Activated T-cell treated with anti-CD3 and anti-CD28 coated beads, Interleukin-2, amount 50 U/mL, for 48 hours (primary cell): Measurements from ENCODE around the gene PSPH.
"Not testable (repeated sequence)": the region's sequence is repeated elsewhere in the genome, so short reads cannot be mapped to it uniquely, and the experiment has no call there.

Experiments used
- DNase-seq, 2 experiments: peaks; one replicate each; pipeline ENCODE4 v3.0.0-alpha.2; 2020

The PSPH gene

DNA sequence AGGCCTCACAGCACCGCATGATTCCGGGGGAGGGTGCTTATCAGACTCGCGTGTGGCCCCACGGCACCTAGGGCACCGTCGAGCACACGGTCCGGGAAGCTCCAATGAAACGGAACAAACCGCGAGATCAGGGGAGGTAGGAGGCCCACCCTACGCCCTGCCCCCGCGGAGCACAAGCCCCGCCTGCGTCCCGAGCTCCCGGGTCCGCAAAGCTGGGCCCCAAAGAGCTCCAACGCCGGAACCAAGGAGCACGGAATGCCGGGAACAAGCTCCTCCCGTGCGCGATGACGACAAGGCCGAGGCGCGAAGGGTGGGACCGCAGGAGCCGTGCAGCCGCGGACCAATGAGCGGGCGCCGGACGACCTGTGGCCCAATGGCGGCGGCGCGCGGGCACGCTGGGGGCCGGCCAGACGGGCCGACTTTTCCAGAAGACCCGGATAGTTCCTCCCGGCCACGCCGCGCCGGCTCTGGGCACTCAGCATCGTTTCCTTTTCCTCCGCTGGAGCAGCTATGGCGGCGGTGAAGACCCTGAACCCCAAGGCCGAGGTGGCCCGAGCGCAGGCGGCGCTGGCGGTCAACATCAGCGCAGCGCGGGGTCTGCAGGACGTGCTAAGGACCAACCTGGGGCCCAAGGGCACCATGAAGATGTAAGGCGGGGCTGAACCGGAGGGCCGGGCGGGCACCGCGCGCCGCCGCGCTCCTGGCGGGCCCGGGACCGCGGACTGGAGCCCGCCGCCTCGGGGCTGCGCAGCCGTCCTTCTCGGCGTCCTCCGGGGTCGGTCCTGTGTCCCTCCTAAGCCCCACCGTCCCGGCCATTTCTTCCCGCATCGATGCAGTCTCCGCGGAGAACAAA is at the start of gene PSPH, which contains the start of gene CCT6A:
Gene PSPH, minus strand, starts transcription at position 106 of the 853 bp plus-strand sequence. CDS start 30,232 bp downstream, outside the sequence.
Gene CCT6A, plus strand, starts transcription at position 427 of the 853 bp plus-strand sequence. Its CDS starts 84 bp downstream, at position 511.
- DNase-seq, result peak; percentile 94 to 95

DNA sequence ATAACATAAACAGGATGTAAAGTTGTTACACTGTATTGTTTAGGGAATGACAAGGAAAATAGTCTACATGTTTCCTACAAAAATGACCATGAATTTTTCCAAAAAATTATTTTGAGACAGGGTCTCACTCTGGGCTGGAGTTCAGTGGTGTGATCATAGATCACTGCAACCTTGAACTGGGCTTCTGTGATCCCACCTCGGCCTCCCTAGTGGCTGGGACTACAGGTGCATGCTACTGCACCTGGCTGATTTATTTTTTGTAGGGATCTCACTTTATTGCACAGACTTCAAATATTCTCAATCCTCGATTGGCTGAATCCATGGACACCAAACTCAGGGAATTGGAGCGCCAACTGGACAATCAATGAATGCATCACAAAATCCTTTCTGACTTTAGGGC is 48.4 kb upstream of the PSPH start:
- no peak for DNase-seq

DNA sequence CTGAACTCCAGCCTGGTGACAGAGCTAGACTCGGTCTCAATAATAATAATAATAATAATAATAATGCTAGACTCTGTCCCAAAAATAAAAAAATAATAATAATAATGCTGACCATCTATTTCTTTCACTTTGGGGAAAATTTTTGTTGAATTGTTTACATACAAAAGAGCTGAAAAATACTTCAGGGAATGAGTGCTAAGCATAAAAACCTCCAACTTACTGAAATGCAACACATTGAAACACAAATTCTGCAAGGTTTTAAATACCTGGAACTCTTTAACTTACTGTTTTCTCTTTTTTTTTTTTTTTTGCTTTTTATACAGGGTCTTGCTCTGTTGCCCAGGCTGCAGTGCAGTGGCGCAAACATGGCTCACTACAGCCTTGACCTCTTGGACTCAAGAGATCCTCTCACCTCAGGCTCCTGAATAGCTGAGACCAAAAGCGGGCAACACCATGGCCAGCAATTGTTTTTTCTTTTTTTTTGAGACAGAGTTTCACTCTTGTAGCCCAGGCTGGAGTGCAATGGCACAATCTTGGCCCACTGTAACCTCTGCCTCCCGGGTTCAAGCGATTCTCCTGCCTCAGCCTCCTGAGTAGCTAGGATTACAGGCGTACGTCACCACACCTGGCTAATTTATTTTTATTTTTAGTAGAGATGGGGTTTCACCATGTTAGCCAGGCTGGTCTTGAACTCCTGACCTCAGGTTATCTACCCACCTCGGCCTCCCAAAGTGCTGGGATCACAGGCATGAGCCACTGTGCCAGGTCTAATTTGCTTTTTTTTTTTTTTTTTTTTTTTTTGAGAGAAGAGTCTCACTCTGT is 47.2 kb upstream of the PSPH start:
- DNase-seq, result not testable (repeated sequence)

DNA sequence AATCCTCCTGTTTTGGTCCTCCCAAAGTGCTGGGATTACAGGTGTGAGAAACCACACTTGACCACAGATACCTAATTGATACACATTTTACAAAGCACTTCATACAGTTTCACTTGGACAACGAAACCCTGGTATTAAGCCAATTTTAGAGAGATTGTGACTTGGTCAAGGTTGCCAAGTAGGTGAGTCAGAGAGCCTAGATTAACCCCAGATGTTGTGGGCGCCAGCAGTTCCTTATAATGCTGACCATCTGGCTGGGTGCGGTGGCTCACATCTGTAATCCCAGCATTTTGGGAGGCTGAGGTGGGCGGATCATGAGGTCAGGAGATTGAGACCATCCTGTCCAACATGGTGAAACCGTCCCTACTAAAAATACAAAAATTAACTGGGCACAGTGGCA is 46.5 kb upstream of the PSPH start:
- DNase-seq, result no peak

DNA sequence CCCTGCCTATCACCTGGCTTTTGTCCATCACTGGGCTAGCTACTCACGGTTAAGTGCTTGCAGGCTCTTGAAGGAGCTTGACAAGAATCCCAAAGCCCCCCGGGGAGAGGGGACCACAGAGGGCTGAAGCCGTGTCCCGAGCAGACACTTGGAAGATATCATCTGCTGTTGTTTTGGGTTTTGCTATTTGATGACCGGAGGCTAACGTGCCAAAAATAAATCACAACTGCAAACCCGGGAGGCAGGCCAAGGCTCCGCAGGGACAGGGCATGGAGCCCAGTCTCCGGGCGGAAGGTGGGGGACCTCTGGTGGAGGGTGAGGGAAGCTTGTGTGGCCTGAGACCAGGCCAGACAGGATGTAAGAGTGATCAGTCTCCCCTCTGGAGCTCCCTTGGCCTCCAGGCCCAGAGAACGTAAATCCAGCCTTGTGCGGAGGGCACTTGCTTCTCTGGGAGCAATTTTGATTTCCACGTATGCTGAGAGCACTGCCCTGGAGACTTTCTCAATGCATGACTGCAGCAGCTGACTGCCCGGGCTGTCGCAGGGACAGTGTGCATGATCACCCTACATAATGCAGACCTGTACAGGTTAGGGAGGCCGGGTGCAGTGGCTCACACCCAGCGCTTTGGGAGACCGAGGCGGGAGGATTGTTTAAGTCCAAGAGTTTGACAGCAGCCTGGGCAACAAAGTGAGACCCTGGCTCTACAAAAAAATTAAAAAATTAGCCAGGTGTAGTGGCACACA is 41.7 kb upstream of the PSPH start, which contains the start of gene PHKG1:
Gene PHKG1, minus strand, starts transcription at position 164 of the 743 bp plus-strand sequence. CDS start 4,011 bp downstream, outside the sequence.
- no peak for DNase-seq

DNA sequence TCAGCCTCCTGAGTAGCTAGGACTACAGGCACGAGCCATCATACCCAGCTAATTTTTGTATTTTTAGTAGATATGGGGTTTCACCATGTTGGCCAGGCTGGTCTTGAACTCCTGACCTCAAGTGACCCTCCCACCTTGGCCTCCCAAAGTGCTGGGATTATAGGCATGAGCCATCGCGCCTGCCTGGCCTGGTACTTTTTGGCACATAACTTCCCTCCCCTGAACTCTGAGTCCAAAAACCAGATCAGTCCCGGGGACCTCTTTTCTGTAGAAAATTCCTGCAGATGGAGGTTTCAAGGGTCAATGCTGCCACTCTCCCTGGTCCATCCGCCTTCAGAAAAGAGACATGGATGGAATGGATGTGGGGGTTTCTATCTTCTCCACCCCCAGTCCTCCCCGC is 41.1 kb upstream of the PSPH start:
- not testable (repeated sequence) for DNase-seq

DNA sequence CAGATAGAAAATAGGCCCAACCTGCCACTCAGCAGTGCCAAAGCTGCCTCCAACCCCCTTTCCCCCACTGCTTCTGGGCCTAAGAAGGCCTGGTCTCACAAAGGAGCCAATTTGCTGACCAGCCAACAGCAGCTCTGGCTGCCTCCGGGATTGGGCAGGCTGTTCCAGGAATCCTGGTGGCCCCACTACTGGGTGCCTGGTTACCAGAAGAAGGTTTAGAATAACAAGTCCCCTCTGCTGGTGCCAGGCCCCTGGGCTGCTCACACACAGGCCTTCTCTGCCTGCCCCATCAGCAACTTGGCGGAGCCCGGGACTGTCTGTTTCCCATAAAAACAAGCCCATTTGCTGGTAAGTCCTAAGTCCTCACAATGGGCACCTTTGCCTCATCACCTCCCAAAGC is 40.3 kb upstream of the PSPH start:
- no peak for DNase-seq

DNA sequence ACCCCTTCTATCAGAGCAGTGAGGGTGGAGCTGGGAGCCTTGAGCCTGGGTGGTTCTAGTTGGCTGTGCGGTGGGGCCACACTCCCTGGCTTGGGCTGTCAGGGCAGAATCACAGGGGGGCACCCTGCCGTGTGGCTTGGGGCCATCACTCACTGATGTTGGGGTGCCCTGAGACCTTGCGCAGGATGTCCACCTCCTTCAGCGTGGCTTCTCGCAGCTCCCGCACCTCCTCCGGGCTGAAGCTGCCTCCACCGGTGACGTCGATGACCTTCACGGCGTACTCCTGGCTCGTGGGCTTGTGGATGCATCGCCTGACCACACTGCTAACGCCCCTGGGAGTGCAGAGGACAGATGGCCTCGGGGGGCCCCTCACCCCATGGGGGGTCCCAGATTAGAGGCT is 36.2 kb upstream of the PSPH start:
- no peak for DNase-seq

DNA sequence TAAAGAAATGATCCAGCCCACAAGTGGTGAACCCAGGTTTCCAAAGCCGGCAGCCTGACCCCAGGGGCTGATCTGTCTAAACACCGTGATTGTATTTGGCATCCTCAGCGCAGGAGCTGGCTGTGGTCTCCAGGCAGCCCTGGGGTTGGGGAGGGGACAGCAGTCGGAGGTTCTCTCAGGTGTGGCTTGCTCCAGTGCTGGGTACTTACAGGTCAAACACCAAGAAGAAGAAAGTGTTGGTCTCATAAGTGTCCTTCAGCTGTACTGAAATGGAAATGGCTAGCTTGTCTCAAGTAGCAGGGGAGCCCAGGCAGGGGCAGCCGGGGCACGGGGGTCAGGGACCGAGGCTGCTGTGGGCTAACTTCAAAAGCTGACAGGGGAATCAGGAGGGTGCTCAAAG is 35.5 kb upstream of the PSPH start:
- DNase-seq, result no peak

DNA sequence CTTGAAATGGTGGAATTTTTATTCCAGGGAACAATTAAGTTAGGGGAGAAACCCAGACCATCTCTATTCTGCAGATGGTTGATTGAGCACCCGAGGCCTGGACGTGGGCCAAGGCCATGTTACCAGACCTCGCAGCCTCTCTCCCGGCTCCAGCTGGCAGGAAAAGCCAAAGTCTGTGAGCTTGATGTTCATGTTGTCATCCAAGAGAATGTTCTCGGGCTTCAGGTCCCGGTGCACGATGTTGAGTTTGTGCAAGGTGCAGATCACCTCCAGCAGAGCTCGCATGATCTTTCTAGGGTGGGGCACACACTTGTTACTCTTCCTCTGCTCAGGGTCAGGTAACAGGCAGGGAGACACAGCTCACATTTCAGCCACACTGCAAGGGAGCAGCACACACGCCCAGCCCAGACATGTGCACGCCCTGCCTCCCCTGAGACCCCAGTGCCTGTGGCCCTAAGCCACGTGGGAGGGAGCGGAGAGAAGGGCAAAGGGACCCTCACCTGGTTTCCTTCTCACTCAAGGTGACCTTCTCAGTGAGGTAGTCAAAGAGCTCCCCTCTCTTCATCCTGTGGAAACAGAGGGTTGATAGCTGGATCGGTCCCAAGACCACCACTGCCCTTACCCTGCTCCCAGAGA is 32.0 kb upstream of the PSPH start:
- no peak for DNase-seq

DNA sequence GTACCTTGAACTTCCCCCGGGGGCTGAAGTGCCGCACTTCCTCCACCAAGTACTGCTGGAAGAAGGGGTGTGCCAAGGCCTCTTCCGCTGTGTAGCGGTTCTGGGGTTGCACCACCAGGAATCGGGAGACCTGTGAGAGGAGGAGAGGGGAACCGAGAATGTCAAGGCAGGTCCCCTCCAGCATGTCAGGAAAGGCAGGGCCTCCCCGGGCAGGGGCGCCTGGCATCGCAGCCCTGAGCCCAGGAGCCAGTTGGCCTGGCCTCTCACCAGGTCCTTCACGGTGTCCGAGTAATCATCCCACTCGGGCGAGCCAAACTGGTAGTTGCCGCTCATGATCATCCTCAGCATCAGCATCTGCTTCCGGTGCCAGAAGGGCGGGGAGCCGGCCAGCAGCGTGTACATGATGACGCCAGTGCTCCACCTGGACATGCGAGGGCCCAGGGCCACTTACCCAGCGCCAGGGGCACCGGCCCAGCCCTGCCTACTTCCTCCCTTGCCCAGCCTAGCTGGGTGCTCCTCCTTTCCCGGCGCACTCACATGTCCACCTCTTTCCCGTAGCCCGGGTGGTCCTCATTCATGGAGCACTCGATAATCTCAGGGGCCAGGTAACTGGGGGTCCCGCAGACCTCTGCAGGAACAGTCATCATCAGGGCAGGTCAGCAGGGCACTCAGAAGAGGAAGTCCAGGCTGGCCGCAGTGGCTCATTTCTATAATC is 30.5 kb upstream of the PSPH start:
- DNase-seq, result no peak

DNA sequence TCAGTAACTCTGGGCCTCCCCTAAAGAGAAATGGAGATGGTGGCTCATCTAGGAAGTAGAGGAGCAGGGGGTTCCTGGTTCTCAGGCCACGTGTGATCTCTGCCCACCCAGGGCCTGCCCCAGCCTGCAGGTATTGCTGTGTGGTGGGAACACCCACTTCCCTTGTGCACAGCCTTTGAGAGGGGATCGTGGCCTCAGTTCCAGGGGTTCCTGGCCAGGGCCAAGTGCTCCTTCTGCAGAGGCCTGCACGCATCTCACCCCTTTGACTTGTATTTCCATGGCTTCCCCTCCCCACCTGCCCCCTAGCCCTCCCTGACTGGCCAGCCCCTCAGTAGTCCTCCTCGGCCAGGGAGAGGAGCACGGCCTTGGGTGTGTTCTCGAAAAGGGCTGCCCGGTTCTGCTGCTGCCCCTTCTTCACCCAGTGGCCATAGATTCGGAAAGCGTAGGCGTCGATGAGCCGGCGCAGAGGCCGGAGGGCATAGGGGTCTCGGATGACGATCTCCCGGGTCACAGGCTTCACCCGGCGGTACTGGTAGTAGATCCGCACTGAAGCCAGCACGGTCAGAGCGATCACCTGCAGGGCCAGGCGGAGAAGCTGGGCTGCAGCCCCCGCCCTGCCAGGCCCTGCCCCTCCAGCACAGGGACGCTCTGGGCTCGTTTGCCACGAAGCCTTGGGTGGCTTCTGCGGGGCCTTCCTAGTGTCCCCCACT is 29.6 kb upstream of the PSPH start:
- DNase-seq, result not testable (repeated sequence)

DNA sequence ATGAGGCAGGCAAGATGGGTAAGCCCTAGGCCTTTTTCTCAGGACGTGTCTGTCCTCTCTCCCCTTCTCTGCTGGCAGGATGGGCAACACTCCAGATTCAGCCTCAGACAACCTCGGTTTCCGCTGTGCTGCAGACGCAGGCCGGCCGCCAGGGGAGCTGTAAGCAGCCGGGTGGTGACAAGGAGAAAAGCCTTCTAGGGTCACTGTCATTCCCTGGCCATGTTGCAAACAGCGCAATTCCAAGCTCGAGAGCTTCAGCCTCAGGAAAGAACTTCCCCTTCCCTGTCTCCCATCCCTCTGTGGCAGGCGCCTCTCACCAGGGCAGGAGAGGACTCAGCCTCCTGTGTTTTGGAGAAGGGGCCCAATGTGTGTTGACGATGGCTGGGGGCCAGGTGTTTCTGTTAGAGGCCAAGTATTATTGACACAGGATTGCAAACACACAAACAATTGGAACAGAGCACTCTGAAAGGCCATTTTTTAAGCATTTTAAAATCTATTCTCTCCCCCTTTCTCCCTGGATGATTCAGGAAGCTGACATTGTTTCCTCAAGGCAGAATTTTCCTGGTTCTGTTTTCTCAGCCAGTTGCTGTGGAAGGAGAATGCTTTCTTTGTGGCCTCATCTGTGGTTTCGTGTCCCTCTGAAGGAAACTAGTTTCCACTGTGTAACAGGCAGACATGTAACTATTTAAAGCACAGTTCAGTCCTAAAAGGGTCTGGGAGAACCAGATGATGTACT is 28.4 kb upstream of the PSPH start:
- DNase-seq, result no peak

DNA sequence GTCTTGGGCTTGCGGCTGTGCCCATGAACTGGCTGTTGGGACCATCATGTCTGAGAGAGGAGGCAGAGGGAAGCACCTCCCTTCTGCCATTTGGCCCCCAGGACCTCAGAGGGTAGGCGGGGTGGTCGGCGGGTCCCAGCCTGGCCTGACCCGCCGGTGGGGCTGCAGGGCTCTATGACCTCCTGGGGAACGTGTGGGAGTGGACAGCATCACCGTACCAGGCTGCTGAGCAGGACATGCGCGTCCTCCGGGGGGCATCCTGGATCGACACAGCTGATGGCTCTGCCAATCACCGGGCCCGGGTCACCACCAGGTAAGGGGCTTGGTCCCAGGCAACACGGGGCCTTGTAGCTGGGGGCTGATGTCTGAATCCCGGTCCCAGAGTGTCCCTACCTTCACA is 27.0 kb upstream of the PSPH start:
- DNase-seq, result no peak

DNA sequence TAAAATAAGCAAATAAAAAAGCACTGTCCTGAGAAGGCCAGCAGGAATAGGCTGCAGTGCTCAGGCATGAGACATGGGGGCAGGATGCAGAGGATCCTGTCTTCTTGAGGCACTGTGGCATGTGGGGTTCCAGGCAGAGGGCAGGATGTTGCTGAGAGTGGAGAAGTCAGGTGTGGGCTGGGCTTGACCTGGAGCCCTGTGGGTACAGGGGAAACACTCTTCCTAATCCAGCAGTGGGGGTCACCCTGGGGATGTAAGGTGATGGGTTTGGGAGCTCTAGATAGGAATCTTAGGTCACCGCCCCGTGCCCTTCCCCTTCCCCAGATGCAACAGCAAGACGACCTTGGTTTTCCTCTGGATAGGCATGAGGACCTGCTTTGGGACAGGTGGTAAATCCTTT is 26.4 kb upstream of the PSPH start:
- DNase-seq, result no peak

DNA sequence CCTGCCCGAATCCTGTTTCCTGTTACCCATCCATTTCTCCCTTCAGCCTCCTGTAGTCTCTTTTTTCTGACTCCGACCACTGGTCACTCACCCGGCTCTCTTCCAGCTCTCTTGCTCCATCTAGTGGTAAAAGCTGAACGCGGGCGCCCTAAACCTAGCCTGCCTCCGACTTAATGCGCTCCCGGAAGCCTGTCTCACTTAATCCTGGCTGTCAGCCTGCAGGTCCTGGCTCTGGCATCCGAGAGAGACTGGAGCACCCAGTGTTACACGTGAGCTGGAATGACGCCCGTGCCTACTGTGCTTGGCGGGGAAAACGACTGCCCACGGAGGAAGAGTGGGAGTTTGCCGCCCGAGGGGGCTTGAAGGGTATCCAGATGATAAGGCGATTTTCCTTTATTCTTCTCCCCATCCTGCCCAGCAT is 23.1 kb upstream of the PSPH start:
- peak; percentile 82 to 85 for DNase-seq

DNA sequence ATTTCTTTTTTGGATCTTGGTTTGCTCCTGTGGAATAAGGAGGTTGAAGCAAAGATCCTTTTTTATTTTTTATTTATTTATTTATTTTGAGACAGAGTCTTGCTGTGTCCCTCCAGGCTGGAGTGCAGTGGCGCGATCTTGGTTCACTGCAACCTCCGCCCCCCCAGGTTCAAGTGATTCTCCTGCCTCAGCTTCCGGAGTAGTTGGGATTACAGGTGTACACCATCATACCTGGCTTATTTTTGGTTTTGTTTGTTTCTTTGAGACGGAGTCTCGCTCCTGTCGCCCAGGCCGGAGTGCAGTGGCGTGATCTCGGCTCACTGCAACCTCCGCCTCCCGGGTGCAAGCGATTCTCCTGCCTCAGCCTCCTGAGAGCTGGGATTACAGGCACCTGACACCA is 15.1 kb upstream of the PSPH start:
- not testable (repeated sequence) for DNase-seq

DNA sequence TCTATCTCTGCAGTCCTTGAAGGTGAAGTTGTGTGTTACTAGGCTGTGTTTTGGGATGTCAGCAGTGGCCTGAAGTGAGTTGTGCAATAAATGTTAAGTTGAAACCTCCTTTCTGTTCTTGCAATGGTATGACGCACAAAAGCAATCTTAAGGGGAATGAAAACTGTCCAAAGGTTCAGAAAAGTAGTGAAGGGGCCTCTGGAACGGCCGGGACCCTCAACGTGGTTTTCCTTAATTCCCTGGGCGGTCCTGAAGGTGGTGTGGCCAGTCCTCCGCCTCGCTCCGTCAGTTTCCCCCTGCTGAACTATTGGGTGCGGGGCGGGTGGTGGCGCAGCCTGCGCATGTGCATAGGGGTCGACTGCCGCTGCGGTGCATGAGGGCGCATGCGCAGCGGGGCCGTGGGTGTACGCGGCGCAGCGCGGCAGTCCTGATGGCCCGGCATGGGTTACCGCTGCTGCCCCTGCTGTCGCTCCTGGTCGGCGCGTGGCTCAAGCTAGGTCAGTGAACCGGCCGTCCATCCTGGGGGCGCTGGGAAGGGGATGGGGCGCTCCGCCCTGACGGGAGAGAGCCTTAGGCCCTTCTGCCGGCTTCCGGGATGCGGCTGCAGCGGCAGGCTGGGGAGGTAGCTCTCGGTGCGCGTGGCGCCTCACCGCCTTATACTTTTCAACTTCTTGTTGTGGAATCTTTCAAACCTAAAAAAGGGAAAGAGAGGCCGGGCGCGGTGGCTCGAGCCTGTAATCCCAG is 12.8 kb upstream of the PSPH start, which contains the start of gene SUMF2:
Gene SUMF2, plus strand, starts transcription at position 405 of the 744 bp plus-strand sequence. Its CDS starts 26 bp downstream, at position 431.
- peak; percentile 93 for DNase-seq

DNA sequence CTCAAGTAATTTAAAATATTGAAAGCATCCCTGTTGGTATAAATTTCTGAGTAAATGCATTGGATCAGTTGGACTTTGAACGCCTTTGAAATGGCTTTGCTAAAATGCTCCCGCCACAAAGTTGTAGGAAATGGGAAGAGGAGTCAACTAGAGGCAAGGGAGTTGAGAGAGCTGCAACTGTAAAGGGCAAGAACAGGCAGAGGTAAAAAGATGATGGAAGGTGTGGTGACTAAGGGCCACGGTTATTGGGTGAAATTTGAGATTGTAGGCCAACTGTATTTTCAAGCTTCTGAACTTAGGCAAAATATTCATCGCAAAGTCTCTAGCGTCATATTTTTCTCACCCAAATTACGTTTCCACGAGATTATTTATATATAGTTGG is 12.2 kb upstream of the PSPH start:
- no peak for DNase-seq
